NK-92 treated with Interleukin-12 subunit alpha and Interleukin-12 subunit beta, amount 100 ng/mL, for 24 hours (cell line): Measurements from ENCODE around the gene CPB1.

Experiments
- DNase-seq: peaks from one replicate; lab custom pipeline; 2025; lab: John Stamatoyannopoulos, UW

CPB1 gene

DNA sequence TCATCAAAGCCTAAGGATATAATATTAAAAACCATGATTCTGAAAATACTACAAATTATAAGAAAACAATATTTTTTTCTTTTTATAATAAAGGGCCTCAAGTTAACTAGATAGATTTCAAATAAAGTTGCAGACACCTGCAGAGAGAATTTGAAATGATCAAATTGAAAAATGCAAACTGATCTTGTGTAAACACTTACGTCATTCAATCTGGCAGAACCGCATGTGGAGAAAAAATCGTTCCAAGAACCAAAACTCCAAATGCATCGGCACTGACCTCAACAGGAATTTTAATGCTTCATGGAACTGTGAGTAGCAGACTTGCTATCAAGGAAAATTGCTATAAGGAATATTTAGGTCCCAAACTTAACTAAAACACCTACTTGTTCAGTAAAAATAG, 54.7 kb downstream of the CPB1 start:
- DNase-seq = no peak

GRCh38 chr3:148883163-148883562, 55.6 kb downstream of the CPB1 start:
- DNase-seq = no peak

DNA sequence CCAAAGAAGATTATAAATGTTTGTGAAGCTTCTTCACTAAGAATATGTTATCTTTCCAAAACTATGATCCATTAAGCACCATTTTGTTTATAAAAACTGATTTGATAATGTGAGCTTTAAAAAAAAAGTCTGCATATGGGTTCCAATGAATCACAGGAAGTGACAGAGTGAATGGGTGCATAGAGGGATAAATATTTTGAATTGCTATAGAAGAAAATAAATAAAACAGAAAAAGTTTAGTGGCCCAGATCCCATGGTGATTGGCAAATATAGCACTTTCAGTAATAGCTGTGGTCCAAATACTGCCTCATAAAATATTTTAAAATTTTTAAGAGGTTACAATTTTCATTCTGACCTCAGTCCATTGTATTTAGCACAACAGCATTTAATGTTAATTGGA, 56.6 kb downstream of the CPB1 start:
- DNase-seq = no peak

DNA sequence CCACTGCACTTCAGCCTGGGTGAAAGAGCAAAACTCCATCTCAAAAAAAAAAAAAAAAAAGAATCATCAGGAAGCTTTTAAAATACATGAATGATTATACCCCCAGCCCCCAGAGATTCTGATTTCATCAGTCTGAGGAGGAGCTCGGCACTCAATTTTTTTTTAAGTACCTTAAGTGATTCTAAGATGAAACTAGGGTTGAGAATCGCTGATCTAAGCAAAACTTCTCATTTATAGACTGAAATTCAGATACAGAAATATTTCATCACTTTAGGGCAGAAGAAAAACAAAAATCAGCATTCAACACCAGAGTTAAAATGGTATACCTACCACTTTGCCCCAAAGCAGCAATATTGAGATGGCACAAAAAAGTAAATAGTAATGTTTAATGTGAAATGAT, 62.2 kb downstream of the CPB1 start:
- no peak for DNase-seq

- DNase-seq = no peak
Measured at GRCh38 chr3:148896062-148896461, 68.5 kb downstream of the CPB1 start.

DNA sequence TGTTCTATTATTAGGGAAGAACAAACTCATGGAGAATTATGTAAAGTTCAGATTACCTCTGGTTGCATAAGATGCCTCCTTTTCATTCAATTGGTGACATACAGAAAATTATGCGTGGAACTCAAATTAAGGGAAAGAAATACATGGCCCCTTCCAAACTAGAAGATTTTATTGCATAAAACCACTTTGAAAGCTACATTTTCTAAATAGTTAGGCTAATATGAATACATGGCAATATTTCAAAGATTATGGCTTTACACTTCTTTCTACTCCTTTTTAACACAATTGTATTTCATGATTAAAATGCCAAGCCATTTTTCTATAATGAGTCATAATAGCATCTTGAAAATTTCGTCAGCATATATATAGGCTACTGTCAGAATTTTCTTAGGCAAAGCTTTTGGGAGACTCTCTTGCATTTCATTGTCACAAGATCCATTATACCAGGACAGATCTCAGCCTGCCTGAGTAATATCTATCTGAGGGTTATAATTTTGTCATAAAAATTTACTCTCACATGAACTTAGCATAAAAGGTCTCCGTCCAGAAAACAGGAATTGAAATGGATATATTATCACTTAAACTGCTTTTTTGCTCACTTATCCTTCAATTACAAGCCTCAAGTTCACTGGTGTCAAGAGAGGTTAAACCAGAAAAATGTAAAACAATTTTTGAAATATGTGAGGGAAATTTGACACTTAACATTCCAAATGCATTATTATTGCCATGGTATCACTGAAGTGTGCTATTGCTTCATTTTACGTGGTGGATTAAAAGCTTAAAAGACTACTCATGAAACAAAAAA, 74.6 kb downstream of the CPB1 start:
- DNase-seq = no peak

GRCh38 chr3:148903022-148903442, 75.4 kb downstream of the CPB1 start:
- DNase-seq = no peak

- DNase-seq = no peak
Measured at GRCh38 chr3:148903941-148904340, 76.3 kb downstream of the CPB1 start.

DNA sequence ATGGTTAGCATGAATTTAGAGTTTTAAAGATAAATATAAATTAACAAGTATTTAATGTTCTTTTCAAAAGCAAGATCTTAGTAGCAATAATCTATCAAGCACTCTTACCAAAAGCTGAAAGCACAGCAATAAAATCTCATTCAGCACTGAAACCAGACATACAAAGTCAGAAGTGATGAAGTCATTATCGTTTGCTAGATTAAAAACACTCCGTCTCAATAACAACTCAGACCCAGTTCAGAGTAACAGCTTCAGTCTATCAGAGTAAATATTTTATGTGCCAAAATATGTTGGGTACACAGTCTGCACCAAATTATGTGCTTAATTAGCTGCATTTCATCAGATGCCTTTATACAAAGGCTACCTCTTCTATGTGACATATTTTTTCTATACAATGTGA, 79.1 kb downstream of the CPB1 start:
- DNase-seq = no peak
